ENCODE results near the gene PEAK1.

PEAK1 gene

GRCh38 chr15:77074350-77074749, 345.6 kb downstream of the PEAK1 start:
- no peak for DNase-seq (ENCODE audit: low read depth)
- H3K4me3 ChIP-seq (replicated peaks; ENCODE audit: low read depth, low read length): no peak overlapping the region
- TF ChIP-seq CTCF (IDR thresholded peaks at IDR 0.05; ENCODE audit: low read length, missing control alignments): no peak

- TF ChIP-seq CTCF (IDR thresholded peaks at IDR 0.05; ENCODE audit: low read length, missing control alignments): no peak
- no peak for DNase-seq (ENCODE audit: low read depth)
- H3K4me3 ChIP-seq (replicated peaks; ENCODE audit: low read depth, low read length): no peak overlapping the region
Observed at GRCh38 chr15:77071305-77072223, 348.3 kb downstream of the PEAK1 start.

- DNase-seq (ENCODE audit: low read depth): peak; percentile 92
- peak within 1 kb of the TSS; percentile 76 for H3K4me3 ChIP-seq (replicated peaks; ENCODE audit: low read depth, low read length)
- TF ChIP-seq CTCF (IDR thresholded peaks at IDR 0.05; ENCODE audit: low read length, missing control alignments): no peak
Observed at GRCh38 chr15:77070495-77071304, 349.2 kb downstream of the PEAK1 start, which contains the start of gene TSPAN3. Gene TSPAN3, minus strand, starts transcription at chr15:77071109. Its CDS starts 155 bp downstream, at chr15:77070954.

- no peak for TF ChIP-seq CTCF (IDR thresholded peaks at IDR 0.05; ENCODE audit: low read length, missing control alignments)
- peak overlapping the region; percentile 76 for H3K4me3 ChIP-seq (replicated peaks; ENCODE audit: low read depth, low read length)
- no peak for DNase-seq (ENCODE audit: low read depth)
Observed at GRCh38 chr15:77070180-77070494, 349.8 kb downstream of the PEAK1 start.

GRCh38 chr15:77069521-77070121, 350.3 kb downstream of the PEAK1 start:
- no peak for DNase-seq (ENCODE audit: low read depth)
- peak overlapping the region; percentile 76 for H3K4me3 ChIP-seq (replicated peaks; ENCODE audit: low read depth, low read length)
- TF ChIP-seq CTCF (IDR thresholded peaks at IDR 0.05; ENCODE audit: low read length, missing control alignments): no peak

- TF ChIP-seq CTCF (IDR thresholded peaks at IDR 0.05; ENCODE audit: low read length, missing control alignments): no peak
- DNase-seq (ENCODE audit: low read depth): no peak
- H3K4me3 ChIP-seq (replicated peaks; ENCODE audit: low read depth, low read length): no peak overlapping the region
Observed at GRCh38 chr15:77068633-77069032, 351.3 kb downstream of the PEAK1 start.
